HG03520 (cell line): ENCODE results near the gene SNTA1.
A peak's percentile ranks its signal among the peaks of the same experiment; 100 is the strongest.
"Not testable (repeated sequence)": the region's sequence is repeated elsewhere in the genome, so short reads cannot be mapped to it uniquely, and the experiment has no call there.

Source experiments
- ATAC-seq: cut with Tn5 transposase; IDR thresholded peaks from one replicate; pipeline ENCODE4 v1.9.1; 2021; ENCODE audit warnings: mild to moderate bottlenecking, moderate library complexity; ENCODE audit not compliant: unreplicated experiment

SNTA1 gene

GRCh38 chr20:33443512-33444239 is at the start of gene SNTA1:
Gene SNTA1 (minus strand): TSS chr20:33443763. CDS start chr20:33443620, 143 bp downstream.
- ATAC-seq, result peak; percentile 64

DNA sequence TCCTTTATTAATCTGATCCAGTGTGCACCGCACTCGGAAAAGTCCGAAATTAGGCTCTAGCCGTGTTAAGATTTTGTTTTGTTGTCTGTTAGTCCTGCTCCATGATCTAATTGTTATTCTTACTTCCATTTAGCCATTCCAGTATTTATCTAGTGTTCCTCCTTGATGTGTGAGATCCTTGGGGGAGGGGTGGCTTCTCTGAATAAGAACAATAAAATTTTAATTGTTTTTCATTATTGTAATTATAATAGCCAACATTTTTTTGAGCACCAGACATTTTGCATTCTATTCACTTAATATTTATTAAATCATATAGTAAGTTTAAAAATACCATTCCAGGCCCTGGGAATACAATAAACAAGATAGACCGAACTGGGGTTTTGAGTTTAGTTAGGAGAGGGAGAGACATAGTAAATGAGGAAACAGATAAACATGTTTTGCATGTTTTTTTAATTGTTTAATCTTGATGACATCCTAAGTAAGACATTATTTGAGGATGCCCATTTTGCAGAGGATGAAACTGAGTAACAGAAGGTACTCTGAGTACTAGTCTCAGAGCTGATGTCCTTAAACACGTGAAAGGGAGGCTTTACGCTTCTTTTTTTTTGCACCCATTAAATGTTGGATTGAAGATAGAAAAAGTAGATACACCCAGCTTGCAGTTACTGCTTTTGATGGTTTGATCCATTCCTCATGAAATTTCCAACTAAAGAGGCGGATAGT is 47.5 kb upstream of the SNTA1 start:
- ATAC-seq, result no peak

DNA sequence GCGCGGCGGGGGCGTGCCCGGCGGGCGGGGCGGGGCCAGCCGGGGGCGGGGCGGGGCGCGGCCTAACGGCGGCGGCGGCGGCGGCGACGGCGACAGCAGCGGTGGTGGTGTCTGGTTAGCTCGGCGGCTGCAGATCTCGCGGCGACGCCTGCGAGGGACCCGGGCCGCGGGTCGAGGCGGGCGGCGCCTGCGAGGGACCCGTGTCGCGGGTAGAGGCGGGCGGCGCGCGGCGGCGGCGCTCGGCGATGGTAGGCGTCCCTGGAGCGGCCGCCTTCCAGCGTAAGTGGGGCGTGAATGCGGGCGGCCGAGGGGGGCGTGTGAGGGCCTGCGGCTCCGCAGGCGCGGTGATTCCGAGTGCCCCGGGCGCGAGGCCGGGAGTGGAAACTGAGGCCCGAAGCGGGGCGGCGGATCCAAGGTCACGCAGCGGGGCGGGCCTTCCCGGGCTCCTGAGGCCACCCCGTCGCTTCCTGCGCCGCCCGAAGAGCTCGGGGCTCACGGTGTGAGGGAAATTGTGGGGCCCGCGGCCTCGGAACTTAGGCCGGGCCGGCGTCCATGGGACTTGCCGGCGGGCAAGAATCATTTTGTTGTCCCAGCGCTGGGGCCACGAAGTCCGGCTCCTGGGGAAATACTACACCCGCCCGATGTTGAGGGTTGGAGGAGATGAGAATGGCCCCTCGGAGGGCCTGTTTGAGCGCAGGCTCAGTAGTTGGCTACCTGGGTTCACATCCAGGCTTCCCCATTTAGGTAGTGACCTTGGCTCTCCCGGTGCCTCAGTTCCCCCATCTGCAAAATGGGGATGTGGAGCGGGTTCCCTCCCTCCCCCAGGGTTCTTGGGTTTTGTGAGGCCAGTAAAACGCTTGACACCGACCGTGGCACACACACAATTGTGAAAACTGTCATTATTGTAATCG is 46.7 kb upstream of the SNTA1 start, which contains the start of gene CBFA2T2:
Gene CBFA2T2 (plus strand): TSS at position 74 of the 911 bp plus-strand sequence. CDS start 172 bp downstream, at position 246.
- peak; percentile 41 for ATAC-seq

- peak; percentile 84 for ATAC-seq
Measured at GRCh38 chr20:33489495-33490022, 46.0 kb upstream of the SNTA1 start.

DNA sequence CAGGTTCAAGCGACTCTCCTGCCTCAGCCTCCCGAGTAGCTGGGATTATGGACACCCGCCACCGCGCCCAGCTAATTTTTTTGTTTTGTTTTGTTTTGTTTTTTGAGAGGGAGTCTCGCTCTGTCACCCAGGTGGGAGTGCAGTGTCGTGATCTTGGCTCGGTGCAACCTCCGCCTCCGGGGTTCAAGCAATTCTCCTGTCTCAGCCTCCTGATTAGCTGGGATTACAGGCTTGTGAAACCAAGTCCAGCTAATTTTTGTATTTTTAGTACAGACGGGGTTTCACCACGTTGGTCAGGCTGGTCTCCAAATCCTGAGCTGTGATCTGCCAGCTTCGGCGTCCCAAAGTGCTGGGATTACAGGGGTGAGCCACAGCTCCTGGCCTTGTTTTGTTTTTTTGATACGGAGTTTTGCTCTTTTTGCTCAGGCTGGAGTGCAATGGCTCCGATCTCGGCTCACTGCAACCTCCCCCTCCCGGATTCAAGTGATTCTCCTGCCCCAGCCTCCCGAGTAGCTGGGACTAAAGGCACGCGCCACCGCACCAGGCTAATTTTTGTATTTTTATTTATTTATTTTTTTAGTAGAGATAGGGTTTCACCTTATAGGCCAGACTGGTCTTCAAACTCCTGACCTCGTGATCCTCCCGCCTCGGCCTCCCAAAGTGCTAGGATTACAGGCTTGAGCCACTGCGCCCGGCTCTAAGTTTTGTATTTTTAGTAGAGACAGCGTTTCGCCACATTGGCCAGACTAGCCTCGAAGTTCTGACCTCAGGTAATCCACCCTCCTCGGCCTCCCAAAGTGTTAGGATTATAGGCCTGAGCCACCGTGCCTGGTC is 45.3 kb upstream of the SNTA1 start:
- ATAC-seq, result not testable (repeated sequence)

DNA sequence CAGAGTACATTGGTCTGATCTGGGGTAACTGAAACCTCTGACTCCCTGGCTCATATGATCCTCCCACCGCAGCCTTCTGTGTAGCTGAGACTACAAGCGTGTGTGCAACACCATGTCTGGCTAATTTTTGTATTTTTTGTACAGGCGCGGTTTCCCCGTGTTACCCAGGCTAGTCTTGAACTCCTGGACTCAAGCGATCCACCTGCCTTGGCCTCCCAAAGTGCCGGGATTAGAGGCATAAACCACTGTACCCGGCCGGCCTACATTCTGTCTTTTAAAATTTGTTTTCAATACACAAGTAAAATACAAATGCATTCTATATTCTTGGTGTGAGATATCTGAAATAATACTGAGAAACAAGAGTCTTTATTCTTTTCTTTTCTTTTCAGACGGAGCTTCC is 44.6 kb upstream of the SNTA1 start:
- ATAC-seq, result no peak

- ATAC-seq, result not testable (repeated sequence)
Measured at GRCh38 chr20:33483186-33483585, 39.6 kb upstream of the SNTA1 start.

DNA sequence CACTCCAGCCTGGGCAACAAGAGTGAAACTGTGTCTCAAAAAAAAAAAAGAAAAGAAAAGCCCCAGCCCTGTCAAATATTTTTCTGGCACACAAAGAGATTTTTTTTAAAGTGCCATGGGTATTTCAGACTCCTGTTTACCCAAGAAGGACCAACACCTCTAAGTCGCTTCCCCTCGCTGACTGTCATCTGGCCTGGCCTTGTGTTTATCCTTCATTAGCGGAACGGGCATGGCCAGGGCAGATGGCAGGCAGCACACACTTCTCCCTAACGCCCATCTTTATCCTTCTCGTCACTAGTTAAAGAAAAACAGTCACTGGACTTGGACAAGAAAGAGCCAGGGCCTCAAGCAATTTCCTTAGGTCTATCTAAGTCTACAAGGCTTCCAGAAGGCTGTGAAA is 39.0 kb upstream of the SNTA1 start:
- no peak for ATAC-seq

DNA sequence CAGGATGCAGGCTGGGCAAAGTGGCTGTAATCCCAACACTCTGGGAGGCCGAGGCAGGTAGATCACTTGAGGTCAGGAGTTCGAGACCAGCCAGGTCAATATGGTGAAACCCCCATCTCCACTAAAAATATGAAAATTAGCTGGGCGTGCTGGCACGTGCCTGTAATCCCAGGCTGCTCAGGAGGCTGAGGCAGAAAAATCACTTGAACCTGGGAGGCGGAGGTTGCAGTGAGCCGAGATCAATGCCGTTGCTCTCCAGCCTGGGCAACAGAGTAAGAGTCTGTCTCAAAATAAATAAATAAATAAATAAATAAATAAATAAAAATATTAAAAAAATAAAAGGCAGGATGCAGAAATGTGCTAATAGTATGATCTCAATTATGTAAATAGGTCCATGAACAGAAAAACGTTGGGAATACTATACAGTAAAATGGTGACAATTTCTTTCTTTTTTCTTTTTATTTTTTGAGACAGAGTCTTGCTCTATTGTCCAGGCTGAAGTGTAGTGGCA is 37.9 kb upstream of the SNTA1 start:
- no peak for ATAC-seq

- ATAC-seq, result no peak
Measured at GRCh38 chr20:33480048-33480447, 36.5 kb upstream of the SNTA1 start.

GRCh38 chr20:33477386-33478234 is 34.0 kb upstream of the SNTA1 start:
- no peak for ATAC-seq

- no peak for ATAC-seq
Measured at GRCh38 chr20:33475381-33476152, 32.0 kb upstream of the SNTA1 start.

- no peak for ATAC-seq
Measured at GRCh38 chr20:33474963-33475362, 31.4 kb upstream of the SNTA1 start.

DNA sequence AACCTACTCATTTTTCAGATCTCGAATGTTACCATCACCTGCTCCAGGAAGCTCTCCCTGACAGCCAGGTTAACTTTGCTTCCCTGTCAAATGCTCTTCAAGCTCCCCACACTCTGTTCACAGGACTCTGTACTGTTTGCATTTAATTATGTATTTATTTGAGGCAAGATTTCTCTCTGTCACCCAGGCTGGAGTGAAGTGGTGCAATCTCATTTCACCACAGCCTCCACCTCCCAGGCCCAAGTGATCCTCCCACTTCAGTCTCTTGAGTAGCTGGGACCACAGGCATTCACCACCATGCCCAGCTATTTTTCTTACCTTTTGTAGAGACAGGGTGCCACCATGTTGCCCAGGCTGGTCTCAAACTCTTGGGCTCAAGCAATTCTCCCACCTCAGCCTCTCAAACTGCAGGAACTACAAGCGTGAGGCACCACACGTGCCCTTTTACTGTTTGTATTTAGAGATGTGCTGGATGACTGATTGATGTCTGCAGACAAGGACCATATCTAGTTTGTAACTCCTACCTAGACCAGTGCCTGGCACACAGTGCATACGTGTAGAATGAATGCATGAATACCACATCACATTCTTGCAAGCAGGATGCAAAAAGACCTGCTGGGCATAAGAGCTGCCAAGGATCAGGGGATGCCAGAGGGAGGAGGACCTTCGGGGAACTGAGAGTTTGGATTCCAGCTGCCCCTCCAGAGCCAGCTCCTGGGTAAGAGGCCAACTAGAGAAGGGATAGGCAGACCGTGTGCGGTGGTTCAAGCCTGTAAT is 30.7 kb upstream of the SNTA1 start:
- ATAC-seq, result no peak

DNA sequence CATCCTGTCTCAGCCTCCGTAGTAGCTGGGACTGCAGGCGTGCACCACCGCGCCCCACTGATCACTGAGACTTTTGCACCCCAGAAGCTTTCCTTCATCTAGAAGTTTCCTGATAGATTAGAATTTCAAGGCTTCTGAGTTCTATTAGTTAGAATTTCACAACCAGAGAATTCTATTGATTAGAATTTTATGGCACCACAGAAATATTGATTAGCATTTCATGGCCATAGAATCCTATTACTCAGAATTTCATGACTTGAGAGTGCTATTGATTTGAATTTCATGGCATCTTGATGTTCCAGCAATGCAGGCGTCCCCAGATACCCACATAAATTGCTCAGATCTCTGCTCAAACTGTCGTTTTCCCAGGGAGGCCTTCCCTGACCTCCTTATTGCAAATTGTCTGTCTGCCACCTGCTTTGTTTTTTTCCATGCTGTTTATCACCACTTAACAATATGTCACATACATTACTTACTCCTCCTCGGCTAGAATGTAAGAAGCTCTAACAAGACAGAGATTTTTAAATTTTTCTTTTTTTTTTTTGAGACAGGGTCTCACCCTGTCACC is 29.4 kb upstream of the SNTA1 start:
- no peak for ATAC-seq

DNA sequence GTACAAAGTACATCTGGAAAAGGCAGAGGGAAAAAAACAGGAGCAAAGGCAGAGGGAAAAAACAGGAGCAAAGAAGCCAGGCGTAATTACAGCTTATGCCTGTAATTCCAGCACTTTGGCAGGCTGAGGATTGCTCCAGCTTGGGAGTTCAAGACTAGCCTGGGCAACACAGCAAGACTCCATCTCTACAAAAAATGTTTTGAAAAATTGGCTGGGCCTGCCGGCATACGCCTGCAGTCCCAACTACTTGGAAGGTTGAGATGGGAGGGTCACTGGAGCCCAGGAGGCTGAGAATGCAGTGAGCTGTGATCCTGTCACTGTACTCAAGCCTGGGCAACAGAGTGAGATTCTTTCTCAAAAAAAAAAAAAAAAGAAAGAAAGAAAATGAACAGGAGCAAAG is 27.3 kb upstream of the SNTA1 start:
- ATAC-seq, result no peak

DNA sequence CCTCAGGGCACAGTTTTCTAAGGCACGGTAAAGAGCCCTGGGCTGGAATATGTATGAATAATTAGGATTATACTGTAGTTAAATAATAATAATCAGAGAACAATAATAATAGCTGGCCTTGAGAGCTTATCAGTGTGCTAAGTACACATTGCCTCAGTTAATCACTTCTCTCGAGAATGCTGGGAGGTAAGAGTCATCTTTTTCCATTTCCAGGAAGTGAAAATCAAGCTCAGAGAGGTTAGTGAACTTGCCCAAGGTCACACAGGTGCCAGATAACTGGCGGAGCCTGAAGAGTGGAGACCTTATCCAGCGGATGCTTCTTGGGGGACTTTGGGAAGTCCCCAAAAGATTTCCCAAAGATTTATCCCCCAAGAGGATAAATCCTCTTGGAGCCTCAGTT is 26.9 kb upstream of the SNTA1 start:
- no peak for ATAC-seq
